Ishikawa (cell line): ENCODE data around the gene ACE.

Source experiments
- CEBPB ChIP-seq: IDR thresholded peaks from 2 replicates; pipeline ENCODE4 v1.6.1; 2012
- CREB1 ChIP-seq: IDR thresholded peaks from 2 replicates; pipeline ENCODE4 v1.6.1; 2012; ENCODE audit warnings: low read depth
- EGR1 ChIP-seq: IDR thresholded peaks from 2 replicates; pipeline ENCODE4 v1.6.1; 2012
- EP300 ChIP-seq: IDR thresholded peaks from 2 replicates; pipeline ENCODE4 v1.6.1; 2012; ENCODE audit warnings: borderline replicate concordance
- FOXM1 ChIP-seq: IDR thresholded peaks from 2 replicates; pipeline ENCODE4 v1.6.1; 2012; ENCODE audit warnings: low read depth, borderline replicate concordance
- MAX ChIP-seq: IDR thresholded peaks from 2 replicates; pipeline ENCODE4 v1.6.1; 2012
- NFIC ChIP-seq: IDR thresholded peaks from 2 replicates; pipeline ENCODE4 v1.6.1; 2012
- RAD21 ChIP-seq: IDR thresholded peaks from 2 replicates; pipeline ENCODE4 v1.6.1; 2012; ENCODE audit warnings: low read depth
- REST ChIP-seq: IDR thresholded peaks from 2 replicates; pipeline ENCODE4 v1.6.1; 2012; ENCODE audit warnings: low read depth, mild to moderate bottlenecking
- TAF1 ChIP-seq: IDR thresholded peaks from 2 replicates; pipeline ENCODE4 v1.6.1; 2012; ENCODE audit warnings: low read depth, mild to moderate bottlenecking
- TCF12 ChIP-seq: IDR thresholded peaks from 2 replicates; pipeline ENCODE4 v1.6.1; 2012; ENCODE audit warnings: low read depth
- TEAD4 ChIP-seq: IDR thresholded peaks from 2 replicates; pipeline ENCODE4 v1.6.1; 2012
- YY1 ChIP-seq: IDR thresholded peaks from 2 replicates; pipeline ENCODE4 v1.6.1; 2012; ENCODE audit warnings: low read depth
- ZBTB7A ChIP-seq: IDR thresholded peaks from 2 replicates; pipeline ENCODE4 v1.6.1; 2012; ENCODE audit warnings: low read depth
- TF ChIP-seq, protein P1 (sequence below): IDR thresholded peaks from 2 replicates; pipeline ENCODE4 v1.6.1; 2012

ACE gene

GRCh38 chr17:63440127-63440769, 36.6 kb upstream of the ACE start:
- TF ChIP-seq NFIC (no peak), TEAD4 (no peak), FOXM1 (no peak), MAX (no peak), CREB1 (no peak), ZBTB7A (no peak)

GRCh38 chr17:63440770-63441335, 36.0 kb upstream of the ACE start:
- TF ChIP-seq EP300: no peak
- TF ChIP-seq, protein P1, sequence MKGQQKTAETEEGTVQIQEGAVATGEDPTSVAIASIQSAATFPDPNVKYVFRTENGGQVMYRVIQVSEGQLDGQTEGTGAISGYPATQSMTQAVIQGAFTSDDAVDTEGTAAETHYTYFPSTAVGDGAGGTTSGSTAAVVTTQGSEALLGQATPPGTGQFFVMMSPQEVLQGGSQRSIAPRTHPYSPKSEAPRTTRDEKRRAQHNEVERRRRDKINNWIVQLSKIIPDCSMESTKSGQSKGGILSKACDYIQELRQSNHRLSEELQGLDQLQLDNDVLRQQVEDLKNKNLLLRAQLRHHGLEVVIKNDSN: no peak
- no peak for TF ChIP-seq TEAD4
- no peak for TF ChIP-seq TAF1
- no peak for TF ChIP-seq RAD21
- no peak for TF ChIP-seq YY1

DNA sequence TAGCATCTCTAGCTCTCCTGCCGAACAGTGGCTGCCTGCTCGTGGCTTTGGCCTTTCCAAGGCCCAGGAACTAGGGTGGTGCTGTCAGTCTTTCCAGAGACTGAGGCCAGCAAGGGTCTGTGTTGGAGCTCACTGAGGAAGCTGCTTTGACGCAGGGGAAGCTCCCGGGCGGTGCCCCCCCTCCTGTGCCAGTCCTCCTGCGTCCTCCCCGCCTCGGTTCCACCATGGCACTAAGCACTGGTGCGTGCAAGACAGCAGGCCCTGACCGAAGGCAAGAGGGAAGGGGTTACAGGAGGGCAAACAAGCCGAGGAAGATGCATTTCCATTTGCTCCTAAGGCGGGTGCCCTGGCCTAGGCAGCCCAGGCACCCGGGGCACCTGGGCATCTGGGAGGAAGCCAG, 35.2 kb upstream of the ACE start:
- TF ChIP-seq YY1 (no peak), ZBTB7A (no peak)
- TF ChIP-seq, protein P1: no peak

DNA sequence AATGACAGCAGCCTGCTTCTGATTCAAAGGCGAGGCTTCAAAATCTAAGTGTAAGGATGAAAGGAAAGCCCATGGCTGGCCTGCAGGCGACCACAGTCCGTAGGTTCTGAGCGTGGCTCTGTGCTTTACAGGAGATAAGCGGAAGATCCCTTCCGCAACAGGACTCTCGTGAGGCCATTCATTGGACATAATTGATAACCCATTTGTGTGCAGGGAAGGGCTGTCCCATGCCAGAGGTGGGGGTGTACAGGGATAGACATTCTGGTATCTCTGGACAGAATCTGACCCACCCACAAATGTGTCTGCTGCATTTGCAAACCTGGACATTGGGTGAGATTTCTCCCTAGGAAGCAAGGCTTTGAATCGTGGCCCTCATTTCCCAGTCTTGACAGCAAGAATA, 34.8 kb upstream of the ACE start:
- TF ChIP-seq TAF1: no peak
- no peak for TF ChIP-seq NFIC
- no peak for TF ChIP-seq FOXM1
- TF ChIP-seq, protein P1: no peak
- TF ChIP-seq YY1: no peak
- no peak for TF ChIP-seq MAX

DNA sequence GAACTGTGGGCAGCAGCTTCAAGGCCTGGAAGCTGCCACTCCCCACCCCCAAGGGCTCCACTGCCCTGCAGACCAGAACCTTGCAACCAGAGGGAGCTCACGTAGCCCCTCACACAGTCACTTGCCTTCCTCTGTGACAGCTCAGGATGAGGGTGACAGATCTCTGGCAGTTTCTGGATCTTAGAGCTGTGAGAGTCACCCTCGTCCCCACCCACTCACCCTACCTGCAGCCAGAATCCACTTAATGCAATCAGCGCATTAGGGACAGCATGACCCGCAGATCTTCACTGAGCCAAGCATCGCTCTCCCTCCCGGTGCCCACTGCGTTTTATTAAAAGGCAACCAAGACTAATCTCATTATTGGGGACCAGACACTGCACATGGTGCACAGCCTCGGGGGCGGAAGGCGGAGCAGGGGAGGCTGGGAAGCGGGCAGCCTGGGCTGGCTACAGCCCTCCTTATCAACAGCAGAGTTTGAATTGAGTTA, 34.3 kb upstream of the ACE start:
- TF ChIP-seq ZBTB7A (no peak), RAD21 (no peak), CEBPB (no peak), NFIC (no peak), REST (no peak), FOXM1 (no peak), EP300 (no peak), TAF1 (no peak), CREB1 (no peak), MAX (no peak), TCF12 (no peak), YY1 (no peak), TEAD4 (no peak), EGR1 (no peak)
- TF ChIP-seq, protein P1: no peak

GRCh38 chr17:63443053-63443452, 33.8 kb upstream of the ACE start:
- TF ChIP-seq TEAD4 (no peak), MAX (no peak), RAD21 (no peak), EP300 (no peak), TAF1 (no peak), TCF12 (no peak), ZBTB7A (no peak)
- TF ChIP-seq, protein P1: no peak
